Hepatocyte (in vitro differentiated cells): ENCODE results near the gene TRAF3IP1. TPM values are rescaled to one million over a fixed set of nuclear protein-coding genes. Genes with fewer than 3 reads are reported as not detected.

Source experiments
- DNase-seq: peaks from one replicate; pipeline ENCODE4 v3.0.0-alpha.2; 2016; ENCODE audit warnings: low spot score
- H2AFZ ChIP-seq: fragments of 200-600 bp; sonication (generic); 2 replicates; pipeline ENCODE4 v1.6.0; 2016; ENCODE audit warnings: antibody characterized with exemption, mild to moderate bottlenecking
- H3K27ac ChIP-seq: fragments of 200-600 bp; sonication (generic); 2 replicates; pipeline ENCODE4 v1.5.1; 2016; ENCODE audit warnings: mild to moderate bottlenecking
- H3K27me3 ChIP-seq: fragments of 200-600 bp; sonication (generic); 2 replicates; pipeline ENCODE4 v1.6.1; 2016
- H3K36me3 ChIP-seq: fragments of 200-600 bp; sonication (generic); replicated peaks from 2 replicates; pipeline ENCODE4 v1.5.1; 2016; ENCODE audit warnings: low read depth; ENCODE audit not compliant: insufficient read depth
- H3K4me1 ChIP-seq: fragments of 200-600 bp; sonication (generic); 2 replicates; pipeline ENCODE4 v1.5.1; 2016; ENCODE audit warnings: mild to moderate bottlenecking, moderate library complexity; ENCODE audit not compliant: insufficient read depth
- H3K4me2 ChIP-seq: fragments of 200-600 bp; sonication (generic); 2 replicates; pipeline ENCODE4 v1.6.0; 2016
- H3K4me3 ChIP-seq: fragments of 200-600 bp; sonication (generic); 2 replicates; pipeline ENCODE4 v1.5.1; 2016; ENCODE audit warnings: mild to moderate bottlenecking
- H3K79me2 ChIP-seq: fragments of 200-600 bp; sonication (generic); 2 replicates; pipeline ENCODE4 v1.6.0; 2017; ENCODE audit warnings: mild to moderate bottlenecking
- H3K9me2 ChIP-seq: fragments of 200-600 bp; sonication (generic); replicated peaks from 2 replicates; pipeline ENCODE4 v1.6.0; 2017; ENCODE audit warnings: mild to moderate bottlenecking; ENCODE audit not compliant: insufficient read depth
- H3K9me3 ChIP-seq: fragments of 200-600 bp; sonication (generic); 2 replicates; pipeline ENCODE4 v1.5.1; 2016; ENCODE audit warnings: low read depth, mild to moderate bottlenecking
- H4K20me1 ChIP-seq: fragments of 200-600 bp; sonication (generic); 2 replicates; pipeline ENCODE4 v1.6.0; 2016; ENCODE audit warnings: mild to moderate bottlenecking; ENCODE audit not compliant: insufficient read depth, poor library complexity, severe bottlenecking
- EZH2 ChIP-seq: fragments of 200-600 bp; sonication (generic); IDR thresholded peaks from 2 replicates; pipeline ENCODE4 v1.6.1; 2016; ENCODE audit warnings: antibody characterized with exemption, mild to moderate bottlenecking, borderline replicate concordance
- EZH2phosphoT487 ChIP-seq: fragments of 200-600 bp; sonication (generic); IDR thresholded peaks from one replicate; pipeline ENCODE4 v1.6.1; 2018; ENCODE audit warnings: antibody characterized with exemption, mild to moderate bottlenecking, low read depth, moderate library complexity; ENCODE audit not compliant: unreplicated experiment, severe bottlenecking
- WGBS: methylation state at CpG from one replicate; pipeline ENCODE4 v1.1.6; 2016; ENCODE audit warnings: low lambda C conversion rate; ENCODE audit errors: missing lambda C conversion rate; 5-methylcytosine and 5-hydroxymethylcytosine counted together
- polyA plus RNA-seq: library from polyadenylated mRNA; unstranded; fragments of >200 nt; fragmentation: Nextera tagmentation; extraction: Ambion mirVana; gene quantifications from 2 replicates; pipeline ENCODE4 v1.2.1, GENCODE V29; 2016
- total RNA-seq: library from RNA; depleted of rRNA; stranded (reverse); fragments of >200 nt; gene quantifications from 2 replicates; pipeline ENCODE4 v1.2.3, GENCODE V29; 2014
- TF ChIP-seq, protein P1 (sequence below): fragments of 200-600 bp; sonication (generic); IDR thresholded peaks from 2 replicates; pipeline ENCODE4 v1.5.1; 2016; ENCODE audit warnings: antibody characterized with exemption, mild to moderate bottlenecking; ENCODE audit not compliant: poor library complexity

TRAF3IP1 gene
- total and polyA plus RNA-seq, 2 experiments from 2014 or later: 9.0 to 9.1 TPM

DNA sequence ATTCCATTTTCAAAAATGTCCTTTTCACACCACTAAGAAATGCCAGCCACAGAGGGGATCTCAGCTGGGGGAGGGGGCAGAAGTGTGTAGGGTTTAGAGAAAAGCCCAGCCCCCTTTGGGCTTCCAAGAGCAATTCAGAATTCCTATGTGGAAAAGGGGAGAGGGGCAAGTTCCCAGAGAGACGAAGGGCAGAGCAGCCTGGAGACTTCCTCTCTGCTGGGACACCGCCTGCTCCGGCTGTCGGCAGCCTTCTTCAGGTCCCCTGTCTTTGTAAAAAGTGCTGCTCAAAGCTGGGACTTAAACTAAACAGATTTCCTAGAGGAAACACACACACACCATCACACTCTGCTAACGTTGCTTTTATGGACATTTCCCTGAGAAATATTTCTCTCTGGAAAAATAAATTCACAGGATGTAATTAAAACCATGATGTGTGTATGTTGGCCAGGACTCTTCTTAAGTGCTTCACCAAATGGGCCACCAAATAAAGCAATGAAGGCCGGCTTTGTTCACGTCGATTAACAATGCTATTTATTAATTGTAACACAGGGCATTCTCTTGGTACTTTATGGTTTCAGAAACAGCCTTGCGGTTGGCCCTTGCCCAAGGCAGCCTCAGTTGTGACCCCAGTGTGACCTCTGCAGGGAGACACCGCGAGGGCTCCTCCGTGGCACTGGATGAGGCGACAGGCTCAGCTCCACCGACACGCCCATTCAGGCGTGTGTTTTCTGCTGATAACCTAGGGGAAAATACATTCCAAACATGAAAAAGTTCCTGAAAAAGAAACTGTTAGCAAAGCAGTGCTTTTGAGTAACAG lies 100.8 kb downstream of the TRAF3IP1 start:
- DNase-seq: peak; percentile 38
- WGBS: 36% methylated on average over 16 of the region's 16 CpGs

DNA sequence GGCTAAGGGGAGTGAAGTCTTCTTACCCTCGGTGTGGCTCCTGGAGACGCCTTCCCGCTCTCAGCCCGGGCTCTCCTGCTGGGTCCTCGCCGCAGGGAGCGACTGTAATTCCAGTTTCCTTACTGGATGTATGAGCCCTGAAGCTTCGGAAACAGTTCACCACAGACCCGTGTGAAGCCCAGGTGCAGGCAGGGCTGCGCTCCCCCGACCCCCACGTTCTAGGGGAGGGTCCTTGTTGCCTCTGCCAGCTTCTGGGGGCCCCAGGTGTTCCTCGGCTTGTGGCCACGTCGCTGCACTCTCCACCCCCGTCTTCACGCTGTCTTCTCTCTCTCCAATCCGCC lies 101.3 kb downstream of the TRAF3IP1 start:
- no peak overlapping the region for H3K4me3 ChIP-seq
- no peaks in the 10 kb centered on the region for H3K27me3 ChIP-seq
- peak overlapping the region; percentile 69 for H3K27ac ChIP-seq
- H3K9me3 ChIP-seq: no peaks in the 10 kb centered on the region
- no peaks in the 10 kb centered on the region for H3K36me3 ChIP-seq
- no peak for TF ChIP-seq EZH2phosphoT487
- TF ChIP-seq EZH2: no peak
- no peaks in the 10 kb centered on the region for H4K20me1 ChIP-seq
- DNase-seq: no peak
- peak overlapping the region; percentile 51 for H3K4me2 ChIP-seq
- 67% methylated on average over 16 of the region's 18 CpGs for WGBS
- peak overlapping the region; percentile 17 for H2AFZ ChIP-seq
- no peaks in the 10 kb centered on the region for H3K79me2 ChIP-seq
- H3K9me2 ChIP-seq: no peaks in the 10 kb centered on the region
- peaks cover 26% of the 10 kb centered on the region for H3K4me1 ChIP-seq

More for the DNA sequence above, 100.8 kb downstream of the TRAF3IP1 start:
- peak overlapping the region; percentile 69 for H3K27ac ChIP-seq
- peak overlapping the region; percentile 51 for H3K4me2 ChIP-seq
- H3K36me3 ChIP-seq: no peaks in the 10 kb centered on the region
- no peak for TF ChIP-seq EZH2phosphoT487
- TF ChIP-seq, protein P1, sequence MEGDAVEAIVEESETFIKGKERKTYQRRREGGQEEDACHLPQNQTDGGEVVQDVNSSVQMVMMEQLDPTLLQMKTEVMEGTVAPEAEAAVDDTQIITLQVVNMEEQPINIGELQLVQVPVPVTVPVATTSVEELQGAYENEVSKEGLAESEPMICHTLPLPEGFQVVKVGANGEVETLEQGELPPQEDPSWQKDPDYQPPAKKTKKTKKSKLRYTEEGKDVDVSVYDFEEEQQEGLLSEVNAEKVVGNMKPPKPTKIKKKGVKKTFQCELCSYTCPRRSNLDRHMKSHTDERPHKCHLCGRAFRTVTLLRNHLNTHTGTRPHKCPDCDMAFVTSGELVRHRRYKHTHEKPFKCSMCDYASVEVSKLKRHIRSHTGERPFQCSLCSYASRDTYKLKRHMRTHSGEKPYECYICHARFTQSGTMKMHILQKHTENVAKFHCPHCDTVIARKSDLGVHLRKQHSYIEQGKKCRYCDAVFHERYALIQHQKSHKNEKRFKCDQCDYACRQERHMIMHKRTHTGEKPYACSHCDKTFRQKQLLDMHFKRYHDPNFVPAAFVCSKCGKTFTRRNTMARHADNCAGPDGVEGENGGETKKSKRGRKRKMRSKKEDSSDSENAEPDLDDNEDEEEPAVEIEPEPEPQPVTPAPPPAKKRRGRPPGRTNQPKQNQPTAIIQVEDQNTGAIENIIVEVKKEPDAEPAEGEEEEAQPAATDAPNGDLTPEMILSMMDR: no peak
- H3K27me3 ChIP-seq: no peaks in the 10 kb centered on the region
- no peaks in the 10 kb centered on the region for H3K9me3 ChIP-seq
- H3K4me3 ChIP-seq: no peak overlapping the region
- H4K20me1 ChIP-seq: no peaks in the 10 kb centered on the region
- peak overlapping the region; percentile 38 for H2AFZ ChIP-seq
- no peaks in the 10 kb centered on the region for H3K9me2 ChIP-seq
- H3K4me1 ChIP-seq: peaks cover 26% of the 10 kb centered on the region
- no peaks in the 10 kb centered on the region for H3K79me2 ChIP-seq

DNA sequence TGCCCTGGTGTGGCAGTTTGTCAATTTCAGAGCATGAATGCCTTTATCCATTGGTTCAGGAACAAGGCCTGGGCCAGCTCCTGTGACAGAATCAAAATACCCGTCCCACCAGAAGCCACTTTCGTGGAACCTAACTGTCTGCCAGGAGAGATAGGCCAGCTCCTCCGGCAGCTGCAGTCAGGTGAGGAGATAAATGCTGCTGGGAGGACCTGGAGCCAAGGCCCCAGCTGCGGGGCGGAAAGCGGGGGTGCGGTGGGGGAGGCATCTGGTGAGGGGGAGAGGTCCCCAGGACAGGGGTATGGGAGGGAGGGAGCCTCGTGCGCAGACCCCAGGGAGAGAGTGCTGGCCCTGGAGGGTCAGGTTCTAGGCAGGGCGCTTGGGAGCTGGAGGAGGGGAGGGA lies 102.0 kb downstream of the TRAF3IP1 start:
- Histone ChIP-seq H3K4me1 (peaks cover 26% of the 10 kb centered on the region), H3K27me3 (no peaks in the 10 kb centered on the region), H3K36me3 (no peaks in the 10 kb centered on the region), H3K79me2 (peaks cover 3% of the 10 kb centered on the region), H2AFZ (no peak overlapping the region), H3K27ac (no peak overlapping the region), H3K9me3 (no peaks in the 10 kb centered on the region), H3K9me2 (no peaks in the 10 kb centered on the region), H4K20me1 (no peaks in the 10 kb centered on the region), H3K4me3 (no peak overlapping the region), H3K4me2 (no peak overlapping the region)
- DNase-seq: no peak
- 94% methylated on average over 9 of the region's 10 CpGs for WGBS
- TF ChIP-seq EZH2 (no peak), EZH2phosphoT487 (no peak)
- TF ChIP-seq, protein P1: no peak

DNA sequence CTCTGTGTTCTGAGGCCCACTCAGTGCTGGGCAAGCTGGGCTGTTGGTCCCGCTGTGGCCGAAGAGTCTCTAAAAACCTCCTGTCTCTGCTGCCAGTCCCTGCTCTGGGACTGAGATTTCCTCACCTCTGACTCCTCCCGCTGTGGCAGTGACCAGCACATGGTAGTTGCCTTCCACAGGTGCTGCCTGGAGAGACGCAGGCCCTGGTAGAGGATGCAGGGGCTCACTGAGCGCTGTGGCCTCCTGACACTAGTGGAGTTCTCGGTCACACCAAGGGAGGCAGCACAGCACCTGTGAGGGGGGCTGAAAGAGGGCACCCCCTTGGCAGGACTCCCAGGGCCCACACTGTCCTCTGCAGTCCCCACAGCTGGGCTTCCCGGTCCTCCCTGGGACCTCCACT lies 102.6 kb downstream of the TRAF3IP1 start:
- Histone ChIP-seq H3K9me3 (no peaks in the 10 kb centered on the region), H3K27me3 (no peaks in the 10 kb centered on the region), H4K20me1 (peaks cover 1% of the 10 kb centered on the region), H3K27ac (no peak overlapping the region), H3K4me1 (peaks cover 30% of the 10 kb centered on the region), H3K4me2 (no peak overlapping the region), H2AFZ (no peak overlapping the region), H3K36me3 (no peaks in the 10 kb centered on the region), H3K79me2 (peaks cover 10% of the 10 kb centered on the region), H3K9me2 (no peaks in the 10 kb centered on the region), H3K4me3 (no peak overlapping the region)
- TF ChIP-seq EZH2: no peak
- TF ChIP-seq, protein P1: no peak
- no peak for TF ChIP-seq EZH2phosphoT487
- WGBS: 98% methylated on average over 7 of the region's 7 CpGs
- no peak for DNase-seq
